ENCODE measurements around the gene AMD1. TPM values are rescaled to one million over a fixed set of nuclear protein-coding genes. Genes with fewer than 3 reads are reported as not detected.
"Not testable (repeated sequence)": the region's sequence is repeated elsewhere in the genome, so short reads cannot be mapped to it uniquely, and the experiment has no call there.

The AMD1 gene
- total and polyA plus RNA-seq, 3 donors from 2014 or later: 47.9 to 109 (median 85.6) TPM

DNA sequence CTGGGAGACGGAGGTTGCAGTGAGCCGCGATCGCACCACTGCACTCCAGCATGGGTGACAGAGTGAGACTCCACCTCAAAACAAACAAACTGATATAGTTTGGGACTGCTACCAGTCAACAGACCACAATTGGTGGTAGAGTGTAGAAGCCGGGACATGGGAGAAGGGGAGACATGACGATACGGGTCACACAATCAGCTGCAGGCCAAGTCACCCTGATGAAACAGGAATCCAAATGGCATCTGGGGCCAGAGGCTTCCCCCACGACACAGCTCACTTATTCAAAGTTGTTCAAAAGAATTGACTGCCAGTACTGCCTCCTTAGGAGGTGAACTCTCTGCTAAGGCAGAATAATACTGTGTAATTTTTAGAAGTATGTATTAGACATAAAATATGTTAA lies 27.5 kb downstream of the AMD1 start:
- DNase-seq: no peak
- TF ChIP-seq, protein P1, sequence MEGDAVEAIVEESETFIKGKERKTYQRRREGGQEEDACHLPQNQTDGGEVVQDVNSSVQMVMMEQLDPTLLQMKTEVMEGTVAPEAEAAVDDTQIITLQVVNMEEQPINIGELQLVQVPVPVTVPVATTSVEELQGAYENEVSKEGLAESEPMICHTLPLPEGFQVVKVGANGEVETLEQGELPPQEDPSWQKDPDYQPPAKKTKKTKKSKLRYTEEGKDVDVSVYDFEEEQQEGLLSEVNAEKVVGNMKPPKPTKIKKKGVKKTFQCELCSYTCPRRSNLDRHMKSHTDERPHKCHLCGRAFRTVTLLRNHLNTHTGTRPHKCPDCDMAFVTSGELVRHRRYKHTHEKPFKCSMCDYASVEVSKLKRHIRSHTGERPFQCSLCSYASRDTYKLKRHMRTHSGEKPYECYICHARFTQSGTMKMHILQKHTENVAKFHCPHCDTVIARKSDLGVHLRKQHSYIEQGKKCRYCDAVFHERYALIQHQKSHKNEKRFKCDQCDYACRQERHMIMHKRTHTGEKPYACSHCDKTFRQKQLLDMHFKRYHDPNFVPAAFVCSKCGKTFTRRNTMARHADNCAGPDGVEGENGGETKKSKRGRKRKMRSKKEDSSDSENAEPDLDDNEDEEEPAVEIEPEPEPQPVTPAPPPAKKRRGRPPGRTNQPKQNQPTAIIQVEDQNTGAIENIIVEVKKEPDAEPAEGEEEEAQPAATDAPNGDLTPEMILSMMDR (IDR thresholded peaks at IDR 0.05): no peak
- no peak for TF ChIP-seq POLR2A (IDR thresholded peaks at IDR 0.05)
- H3K4me1 ChIP-seq: no peaks in the 10 kb centered on the region
- H3K27me3 ChIP-seq: no peaks in the 10 kb centered on the region
- no peak overlapping the region for H3K4me3 ChIP-seq
- no peaks in the 10 kb centered on the region for H3K36me3 ChIP-seq (ENCODE audit: low read depth, missing control alignments)
- H3K27ac ChIP-seq: no peak overlapping the region
- intact Hi-C loops (cut with DNase I; ENCODE audit: low total_unique reads): no loop called here
- WGBS, 2 donors: 89 to 95% methylated on average over 8 of the region's 8 CpGs
- no peaks in the 10 kb centered on the region for H3K9me3 ChIP-seq

DNA sequence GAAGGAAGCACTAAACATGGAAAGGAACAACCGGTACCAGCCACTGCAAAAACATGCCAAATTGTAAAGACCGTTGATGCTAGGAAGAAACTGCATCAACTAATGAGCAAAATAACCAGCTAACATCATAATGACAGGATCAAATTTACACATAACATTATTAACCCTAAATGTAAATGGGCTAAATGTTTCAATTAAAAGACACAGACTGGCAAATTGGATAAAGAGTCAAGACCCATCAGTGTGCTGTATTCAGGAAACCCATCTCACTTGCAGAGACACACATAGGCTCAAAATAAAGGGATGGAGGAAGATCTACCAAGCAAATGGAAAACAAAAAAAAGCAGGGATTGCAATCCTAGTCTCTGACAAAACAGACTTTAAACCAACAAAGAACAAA lies 31.7 kb downstream of the AMD1 start:
- 94% methylated on average over 2 of the region's 2 CpGs for WGBS, 2 donors
- H3K4me3 ChIP-seq; intact Hi-C loops (cut with DNase I; ENCODE audit: low total_unique reads); H3K4me1 ChIP-seq; H3K36me3 ChIP-seq (ENCODE audit: low read depth, missing control alignments); DNase-seq; H3K27ac ChIP-seq; H3K27me3 ChIP-seq; H3K9me3 ChIP-seq: not testable (repeated sequence)

DNA sequence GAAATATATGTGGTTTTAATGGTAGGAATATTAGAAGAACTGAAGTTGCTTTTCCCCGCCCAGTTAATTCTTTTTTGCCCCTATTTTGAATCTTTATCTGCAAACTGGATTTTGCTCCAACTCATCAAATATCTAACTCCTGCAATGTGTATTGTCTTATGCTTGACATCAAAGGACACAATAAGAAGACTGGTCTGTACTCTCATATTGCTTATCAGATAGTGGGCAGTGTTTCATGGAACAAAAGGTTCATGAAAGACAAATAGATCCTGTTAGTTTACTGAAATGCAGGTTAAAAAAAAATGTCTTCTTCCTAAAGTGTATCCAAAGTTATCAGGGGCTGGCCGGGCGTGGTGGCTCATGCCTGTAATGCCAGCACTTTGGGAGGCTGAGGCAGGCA lies 56.2 kb downstream of the AMD1 start:
- Histone ChIP-seq H3K9me3 (no peaks in the 10 kb centered on the region), H3K27me3 (no peaks in the 10 kb centered on the region), H3K4me3 (no peak overlapping the region), H3K4me1 (no peaks in the 10 kb centered on the region), H3K36me3 (ENCODE audit: low read depth, missing control alignments) (no peaks in the 10 kb centered on the region), H3K27ac (no peak overlapping the region)
- TF ChIP-seq, protein P1 (IDR thresholded peaks at IDR 0.05): no peak
- TF ChIP-seq POLR2A (IDR thresholded peaks at IDR 0.05): no peak
- intact Hi-C loops (cut with DNase I; ENCODE audit: low total_unique reads): no loop called here
- DNase-seq: no peak
- WGBS, 2 donors: 74 to 79% methylated on average over 3 of the region's 3 CpGs

DNA sequence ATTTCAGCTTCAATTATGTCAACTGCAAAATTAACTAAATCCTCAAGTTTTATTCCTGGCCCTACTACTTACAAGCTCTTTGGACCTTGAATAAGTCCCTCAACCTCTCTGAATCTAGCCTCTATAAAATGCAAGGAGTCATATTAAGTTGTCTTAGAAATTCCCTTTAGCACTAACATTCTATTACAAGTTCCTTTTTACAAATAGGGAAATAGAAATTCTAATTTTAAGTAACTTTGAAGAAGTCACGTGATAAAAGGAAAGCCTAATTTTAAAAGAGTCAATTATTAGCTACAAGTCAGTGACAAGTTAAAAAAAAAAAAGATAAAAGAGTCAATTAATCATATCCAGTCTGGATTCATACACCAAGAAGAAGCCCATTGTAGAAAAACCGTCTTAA lies 59.3 kb downstream of the AMD1 start:
- no peak for TF ChIP-seq POLR2A (IDR thresholded peaks at IDR 0.05)
- TF ChIP-seq, protein P1 (IDR thresholded peaks at IDR 0.05): no peak
- H3K27me3 ChIP-seq: no peaks in the 10 kb centered on the region
- no peaks in the 10 kb centered on the region for H3K36me3 ChIP-seq (ENCODE audit: low read depth, missing control alignments)
- H3K4me3 ChIP-seq: no peak overlapping the region
- no peak for DNase-seq
- H3K9me3 ChIP-seq: no peaks in the 10 kb centered on the region
- H3K4me1 ChIP-seq: no peaks in the 10 kb centered on the region
- WGBS, 2 donors: 71 to 83% methylated on average over 2 of the region's 2 CpGs
- intact Hi-C loops (cut with DNase I; ENCODE audit: low total_unique reads): no loop called here
- H3K27ac ChIP-seq: no peak overlapping the region

DNA sequence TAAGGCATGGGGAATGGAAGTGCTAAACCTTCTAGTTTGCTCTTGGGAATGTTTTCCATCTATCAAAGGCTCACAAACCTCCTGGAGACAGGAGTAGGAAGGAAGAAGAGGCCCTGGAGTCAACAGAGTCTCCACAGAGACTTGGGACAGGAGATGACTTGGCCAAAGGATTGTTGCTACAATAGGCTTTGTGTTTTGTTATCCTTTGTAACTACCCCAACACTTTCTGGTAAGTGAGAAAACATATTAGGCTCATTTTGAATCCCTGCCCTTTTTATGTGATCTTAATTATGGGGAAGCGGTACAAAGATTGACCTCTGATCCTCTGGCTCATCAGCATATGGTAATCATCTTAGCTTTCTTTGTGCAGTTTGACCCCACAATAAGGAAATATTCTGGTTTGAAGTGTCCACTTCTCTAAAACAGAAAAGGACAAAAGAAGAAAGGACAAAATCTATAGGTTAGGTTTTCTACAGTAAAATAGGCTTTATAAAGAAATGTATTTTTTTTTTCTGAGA lies 59.9 kb downstream of the AMD1 start:
- no peak for TF ChIP-seq POLR2A (IDR thresholded peaks at IDR 0.05)
- H3K4me3 ChIP-seq: no peak overlapping the region
- WGBS, 2 donors: 92 to 97% methylated on average over 1 of the region's 1 CpG
- intact Hi-C loops (cut with DNase I; ENCODE audit: low total_unique reads): no loop called here
- no peak overlapping the region for H3K27ac ChIP-seq
- no peaks in the 10 kb centered on the region for H3K4me1 ChIP-seq
- no peak for DNase-seq
- H3K9me3 ChIP-seq: no peaks in the 10 kb centered on the region
- H3K27me3 ChIP-seq: no peaks in the 10 kb centered on the region
- no peaks in the 10 kb centered on the region for H3K36me3 ChIP-seq (ENCODE audit: low read depth, missing control alignments)

DNA sequence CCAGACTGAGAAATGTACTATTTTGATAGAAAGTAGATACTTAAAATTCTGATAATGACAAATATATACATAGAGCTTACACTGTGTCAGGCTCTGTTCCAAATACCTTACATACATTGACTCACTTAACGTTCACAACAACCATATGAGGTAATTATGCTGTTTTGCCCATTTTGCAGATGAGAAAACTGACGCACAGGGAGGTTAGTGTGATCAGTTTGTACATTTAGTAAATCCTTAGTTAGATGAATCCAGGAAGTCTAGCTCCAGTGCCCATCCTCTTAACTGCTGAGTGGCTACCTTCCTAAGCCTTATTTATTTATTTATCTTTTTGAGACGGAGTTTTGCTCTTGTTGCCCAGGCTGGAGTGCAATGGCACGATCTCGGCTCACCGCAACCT lies 60.6 kb downstream of the AMD1 start:
- H3K27ac ChIP-seq: no peak overlapping the region
- no peak for DNase-seq
- intact Hi-C loops (cut with DNase I; ENCODE audit: low total_unique reads): no loop called here
- H3K27me3 ChIP-seq: no peaks in the 10 kb centered on the region
- no peaks in the 10 kb centered on the region for H3K9me3 ChIP-seq
- H3K4me3 ChIP-seq: no peak overlapping the region
- H3K4me1 ChIP-seq: no peaks in the 10 kb centered on the region
- no peaks in the 10 kb centered on the region for H3K36me3 ChIP-seq (ENCODE audit: low read depth, missing control alignments)
- 90 to 93% methylated on average over 6 of the region's 6 CpGs for WGBS, 2 donors
- TF ChIP-seq POLR2A (IDR thresholded peaks at IDR 0.05): no peak
- TF ChIP-seq, protein P1 (IDR thresholded peaks at IDR 0.05): no peak

Measured in testis (tissue), 3 donors.